GM21576 (cell line): Measurements from ENCODE around the gene MEAK7.

ENCODE experiments used
- ATAC-seq: cut with Tn5 transposase; IDR thresholded peaks from one replicate; pipeline ENCODE4 v1.9.1; 2021; ENCODE audit warnings: mild to moderate bottlenecking, moderate library complexity; ENCODE audit not compliant: unreplicated experiment

MEAK7 gene

DNA sequence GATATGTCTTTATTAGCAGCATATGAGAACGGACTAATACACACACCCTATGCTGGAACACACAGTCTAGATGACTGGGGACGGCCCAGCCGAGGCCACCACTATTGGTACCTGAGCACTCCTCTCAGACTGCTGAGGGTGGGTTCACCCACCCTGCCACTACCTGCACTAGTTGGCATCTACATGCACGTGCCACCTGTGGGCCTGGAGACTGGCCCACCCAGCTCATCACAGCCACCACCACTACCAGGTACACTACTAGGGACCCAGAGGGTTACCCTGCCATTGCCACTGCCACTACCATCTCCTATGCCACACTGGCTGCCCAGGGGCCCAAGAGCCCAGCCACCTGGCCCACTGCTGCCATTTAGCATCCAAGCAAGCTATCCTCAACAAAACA lies 32.5 kb downstream of the MEAK7 start:
- ATAC-seq, result no peak

DNA sequence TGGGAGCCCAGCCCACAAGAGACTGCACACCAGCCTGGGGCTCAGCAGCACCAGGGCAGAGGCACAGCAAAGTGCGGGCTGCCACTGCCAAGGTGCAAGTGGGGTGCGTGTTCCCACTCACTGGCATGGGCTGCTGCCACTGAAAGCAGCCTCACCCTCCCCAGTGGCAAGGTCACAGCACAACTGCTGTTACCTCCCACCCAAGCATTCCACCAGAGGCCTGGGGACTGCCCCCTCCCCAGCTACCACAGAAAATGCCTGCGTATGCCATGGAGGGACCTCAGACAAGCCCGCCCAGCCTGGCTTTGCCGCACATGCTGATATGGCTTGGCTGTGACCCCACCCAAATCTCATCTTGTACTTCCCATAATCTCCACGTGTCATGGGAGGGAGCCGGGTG lies 33.1 kb downstream of the MEAK7 start:
- no peak for ATAC-seq

DNA sequence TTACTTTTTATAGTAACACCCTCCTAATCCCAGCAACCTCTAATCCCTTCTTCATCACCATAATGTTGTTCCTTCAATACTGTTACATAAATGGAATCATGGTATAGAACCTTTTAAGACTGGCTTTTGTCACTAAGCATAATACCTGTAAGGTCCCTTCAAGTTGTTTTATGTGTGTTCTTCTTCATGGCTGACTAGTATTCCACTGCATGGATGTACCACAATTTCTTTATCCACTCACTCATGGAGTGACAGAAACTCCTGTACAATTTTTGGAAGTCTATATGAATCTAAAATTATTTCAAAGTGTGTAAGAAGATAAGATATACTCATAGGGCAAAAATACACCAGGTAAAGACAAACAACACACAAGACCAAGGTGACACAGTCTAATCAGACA lies 36.8 kb downstream of the MEAK7 start:
- no peak for ATAC-seq

DNA sequence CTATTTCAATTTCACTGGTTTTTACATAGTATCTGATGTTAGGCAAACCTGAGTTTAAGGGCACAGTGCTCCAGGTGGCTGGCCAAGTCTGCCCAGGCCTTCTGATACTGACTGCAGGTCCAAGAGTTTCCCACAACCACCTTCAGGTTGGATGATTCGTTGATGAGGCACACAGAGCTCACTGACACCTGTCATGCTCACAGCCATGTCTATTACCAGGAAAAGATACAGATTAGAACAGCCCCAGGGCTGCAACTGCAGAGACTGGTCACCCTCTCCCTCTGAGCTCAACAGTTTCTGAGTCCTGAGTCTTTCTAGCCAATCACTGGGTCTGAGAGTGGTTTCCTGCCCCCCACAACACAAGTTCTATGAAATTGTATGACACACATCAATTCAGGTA lies 37.2 kb downstream of the MEAK7 start:
- no peak for ATAC-seq

DNA sequence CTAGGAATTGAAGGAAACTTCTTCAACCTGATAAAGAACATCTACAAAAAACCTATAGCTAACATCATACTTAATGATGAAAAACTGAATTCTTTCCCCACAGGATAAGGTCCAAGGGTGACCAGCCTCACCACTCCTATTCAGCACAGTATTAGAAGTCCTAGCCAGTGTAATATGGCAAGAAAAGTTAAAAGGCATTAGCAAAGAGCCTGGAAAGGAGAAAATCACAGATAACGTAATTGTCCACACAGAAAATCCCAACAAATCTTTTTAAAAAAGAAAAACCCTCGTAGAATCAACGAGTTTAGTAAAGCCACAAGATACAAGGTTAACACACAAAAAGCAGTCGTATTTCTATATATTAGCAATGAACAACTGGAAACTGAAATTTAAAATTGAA lies 37.8 kb downstream of the MEAK7 start:
- ATAC-seq, result no peak

DNA sequence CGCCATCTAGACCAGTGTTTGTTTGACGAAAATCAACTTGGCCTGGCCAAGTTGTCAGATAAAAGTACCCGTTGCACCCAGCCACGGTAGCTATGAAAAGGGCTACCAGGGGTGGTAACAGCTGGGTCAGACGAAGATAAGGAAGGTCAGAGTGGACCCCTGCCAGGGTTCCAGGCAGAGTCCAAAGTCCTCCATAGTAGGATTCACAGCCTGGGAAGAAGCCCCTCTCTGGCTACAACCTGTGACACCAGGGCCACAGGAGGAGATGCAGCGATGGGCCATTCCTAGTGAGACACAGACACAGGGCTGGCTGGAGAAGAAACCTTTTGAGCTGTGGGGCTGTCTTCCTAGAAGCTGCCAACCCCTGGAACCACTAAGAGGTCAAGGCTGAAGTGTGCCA lies 39.3 kb downstream of the MEAK7 start:
- ATAC-seq, result no peak

DNA sequence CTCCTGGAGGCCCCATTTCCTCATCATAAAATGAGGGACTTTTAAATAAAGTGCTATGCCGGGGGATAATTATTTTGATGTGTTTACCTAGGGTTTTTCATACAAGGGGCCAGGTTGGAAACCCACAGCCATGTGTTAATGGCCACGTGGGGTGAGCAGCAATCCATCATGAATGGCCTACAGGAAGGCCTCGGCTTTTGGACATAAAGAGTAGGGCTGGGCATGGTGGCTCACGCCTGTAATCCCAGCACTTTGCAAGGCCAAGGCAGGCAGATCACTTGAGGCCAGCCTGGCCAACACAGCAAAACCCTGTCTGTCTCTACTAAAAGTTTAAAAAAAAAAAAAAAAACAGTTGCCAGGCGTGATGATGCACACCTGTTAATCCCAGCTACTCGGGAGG lies 40.3 kb downstream of the MEAK7 start:
- no peak for ATAC-seq

DNA sequence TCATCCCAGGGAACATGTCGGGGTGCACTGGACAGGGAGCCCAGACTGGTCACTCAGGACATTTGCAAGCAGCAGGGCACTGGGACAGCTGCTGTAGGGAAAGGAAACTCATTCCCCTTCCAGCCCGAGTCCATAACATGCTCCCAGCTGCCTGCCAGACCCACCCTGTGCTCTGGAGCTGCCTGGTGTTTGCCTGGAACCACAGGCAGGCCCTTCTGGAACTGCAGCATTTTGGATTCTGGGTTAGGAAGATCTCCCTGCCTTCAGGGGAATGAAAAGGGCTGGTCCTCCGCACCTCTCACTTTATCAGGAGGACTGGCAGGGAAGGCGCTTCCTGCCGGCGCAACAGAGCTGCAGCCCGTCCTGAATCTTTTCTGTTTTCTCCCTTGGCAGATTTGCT lies 41.2 kb downstream of the MEAK7 start:
- ATAC-seq, result no peak

DNA sequence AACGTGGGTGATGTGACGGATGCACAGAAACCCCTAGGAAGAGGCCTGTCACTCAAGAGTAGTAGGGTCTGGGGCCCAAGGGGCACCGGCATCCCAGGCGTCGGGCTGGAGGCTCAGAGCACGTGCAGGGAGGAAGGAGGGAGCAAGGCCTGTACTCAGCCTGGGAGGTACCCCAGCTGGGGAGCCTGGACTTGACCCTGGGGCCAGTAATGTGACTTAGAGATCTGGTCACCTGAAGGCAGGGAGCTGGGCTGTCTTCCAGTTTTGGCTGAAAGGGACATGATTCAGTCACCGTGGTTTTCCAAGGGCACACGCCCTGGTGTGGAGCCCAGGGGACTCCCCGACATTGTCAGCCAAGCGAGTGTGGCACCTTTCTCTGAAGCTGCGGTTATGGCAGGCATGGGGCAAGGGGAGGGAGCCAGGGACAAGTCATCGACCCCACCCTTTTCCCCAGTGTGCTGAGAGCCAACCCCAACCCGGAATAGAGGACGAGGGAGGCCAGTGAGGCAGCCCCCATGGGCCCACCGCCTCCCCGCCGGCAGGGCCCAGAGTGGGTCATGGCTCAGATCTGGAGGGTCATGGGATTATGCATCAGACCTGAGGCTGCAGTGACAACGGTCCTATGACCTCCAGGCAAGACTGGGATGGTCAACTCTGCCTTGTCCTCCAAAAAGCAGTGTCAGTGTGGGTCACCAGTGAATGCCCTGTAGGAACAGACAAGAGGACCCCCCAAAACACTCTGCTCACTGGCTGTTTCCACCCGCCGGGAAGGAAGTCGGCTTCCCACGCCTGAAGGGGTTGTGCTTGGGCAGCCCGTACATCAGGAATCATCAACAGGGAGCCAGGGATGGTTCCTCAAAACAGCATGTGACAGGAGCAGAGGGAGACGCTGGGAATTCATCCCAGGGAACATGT lies 41.9 kb downstream of the MEAK7 start:
- ATAC-seq, result no peak

DNA sequence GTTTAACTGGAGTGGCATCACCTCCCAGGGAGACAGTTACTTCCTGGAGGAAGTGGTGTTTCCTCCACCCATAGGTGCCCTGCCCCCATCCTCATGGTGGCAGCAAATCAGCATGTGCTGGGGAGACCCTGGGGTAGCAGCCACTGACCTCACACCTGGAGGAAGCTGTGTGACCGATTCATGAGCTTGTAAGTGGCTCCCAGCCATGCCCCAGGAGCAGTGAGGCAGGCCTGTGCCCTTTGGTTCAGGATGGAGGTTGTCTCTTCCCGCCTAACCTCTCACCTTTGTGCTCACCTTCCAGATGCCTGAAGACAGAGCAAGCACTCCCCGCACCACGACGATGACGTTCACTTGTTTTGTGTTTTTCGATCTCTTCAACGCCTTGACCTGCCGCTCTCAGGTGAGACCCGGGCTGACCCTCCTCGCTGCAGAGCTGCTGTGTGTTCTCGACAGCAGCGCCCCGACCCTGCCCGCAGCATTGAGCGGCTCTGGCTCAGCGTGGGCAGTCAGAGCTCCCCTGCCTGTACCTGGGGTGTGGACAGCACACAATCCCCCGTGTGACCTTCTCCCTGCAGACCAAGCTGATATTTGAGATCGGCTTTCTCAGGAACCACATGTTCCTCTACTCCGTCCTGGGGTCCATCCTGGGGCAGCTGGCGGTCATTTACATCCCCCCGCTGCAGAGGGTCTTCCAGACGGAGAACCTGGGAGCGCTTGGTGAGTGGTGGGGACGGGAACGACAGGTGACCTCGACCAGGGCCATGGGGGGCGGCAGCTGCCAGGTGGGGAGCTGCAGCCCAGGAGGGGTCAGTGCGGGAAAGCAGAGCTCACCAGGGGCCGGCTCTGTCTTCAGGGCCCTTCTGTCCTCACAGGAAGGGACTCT lies 42.8 kb downstream of the MEAK7 start:
- no peak for ATAC-seq

DNA sequence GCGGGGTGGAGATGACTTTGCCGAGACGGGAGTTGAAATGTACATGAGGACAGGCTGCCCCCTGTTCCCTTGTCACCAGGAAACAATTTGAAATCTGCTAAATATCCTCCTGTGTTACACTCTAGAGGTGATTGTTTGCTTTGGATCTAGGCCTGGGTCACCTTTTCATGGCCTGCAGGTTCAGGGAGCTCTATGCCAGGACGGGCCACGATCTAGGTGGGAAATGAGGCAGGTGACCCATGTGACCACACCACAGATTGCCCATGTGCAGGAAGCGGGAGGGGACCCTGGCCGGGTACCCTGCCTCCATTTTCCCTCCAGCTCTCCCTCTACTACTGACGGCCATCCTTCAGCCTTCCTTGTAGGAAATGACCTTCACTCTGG lies 43.4 kb downstream of the MEAK7 start:
- no peak for ATAC-seq

DNA sequence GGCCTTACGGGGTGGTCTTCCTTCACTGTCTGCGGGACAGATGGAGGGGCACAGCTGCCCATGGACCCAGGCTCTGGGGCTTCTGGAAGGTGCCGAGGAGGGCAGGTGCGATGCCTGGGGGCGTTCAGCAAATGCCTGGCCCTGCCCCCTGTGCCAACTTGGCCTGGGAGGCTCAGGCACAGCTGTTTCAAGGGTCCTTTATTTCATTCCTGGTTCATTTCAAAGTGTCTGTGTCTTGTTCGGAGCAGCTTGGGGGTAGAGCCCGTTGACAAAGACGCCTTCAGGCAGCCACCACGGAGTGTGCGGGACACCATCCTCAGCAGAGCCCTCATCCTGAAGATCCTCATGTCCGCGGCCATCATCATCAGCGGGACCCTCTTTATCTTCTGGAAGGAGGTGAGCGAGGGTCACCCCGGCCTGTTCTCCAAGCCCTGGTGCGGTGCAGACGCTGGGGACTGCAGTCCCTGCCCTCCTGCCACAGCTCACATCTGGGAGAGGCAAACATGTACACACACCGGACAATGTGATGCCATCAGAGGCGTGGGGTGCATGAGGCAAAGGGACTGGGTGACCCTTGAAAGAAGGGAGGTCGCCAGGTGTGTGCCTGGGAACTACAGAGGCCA lies 43.9 kb downstream of the MEAK7 start:
- ATAC-seq, result no peak

DNA sequence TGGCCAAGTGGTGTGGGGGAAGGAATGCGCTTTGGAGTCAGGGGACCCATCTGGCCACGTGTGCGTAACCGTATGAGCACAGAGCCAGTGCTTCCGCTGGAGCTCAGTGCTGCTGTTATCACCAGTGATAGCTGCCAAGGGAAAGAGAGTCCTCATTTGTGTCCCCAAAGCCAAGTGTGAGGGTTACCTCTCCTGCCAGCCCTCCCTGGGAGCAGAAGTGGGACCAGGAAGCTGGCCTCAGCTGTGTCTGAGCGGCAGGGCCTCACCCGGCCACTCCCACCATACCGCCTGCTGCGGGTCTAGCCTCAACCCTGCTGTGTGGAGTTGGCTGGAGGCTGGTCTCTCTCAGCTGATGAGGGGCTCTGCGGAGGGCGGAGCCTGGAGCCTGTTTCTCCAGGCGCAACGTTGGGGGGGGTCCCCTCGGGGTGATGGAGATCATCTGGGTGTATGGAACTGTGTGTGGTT lies 44.5 kb downstream of the MEAK7 start:
- no peak for ATAC-seq

DNA sequence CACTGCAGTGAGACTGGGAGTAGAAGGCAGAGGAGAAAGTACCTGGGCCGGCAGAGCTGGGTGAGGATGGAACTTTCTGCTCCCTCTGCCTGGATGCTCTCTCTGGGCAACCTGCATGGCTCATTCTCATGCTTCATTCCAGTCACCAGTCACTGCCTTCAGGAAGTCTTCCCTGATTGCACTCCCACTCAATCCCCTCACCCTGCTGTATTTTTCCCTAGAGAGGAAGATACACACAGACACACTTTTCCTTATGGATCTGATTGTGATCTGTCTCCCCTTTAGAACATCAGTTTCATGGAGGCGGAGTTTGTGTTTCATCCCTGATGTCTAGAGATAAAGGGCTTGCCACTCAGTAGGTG lies 44.9 kb downstream of the MEAK7 start:
- no peak for ATAC-seq

DNA sequence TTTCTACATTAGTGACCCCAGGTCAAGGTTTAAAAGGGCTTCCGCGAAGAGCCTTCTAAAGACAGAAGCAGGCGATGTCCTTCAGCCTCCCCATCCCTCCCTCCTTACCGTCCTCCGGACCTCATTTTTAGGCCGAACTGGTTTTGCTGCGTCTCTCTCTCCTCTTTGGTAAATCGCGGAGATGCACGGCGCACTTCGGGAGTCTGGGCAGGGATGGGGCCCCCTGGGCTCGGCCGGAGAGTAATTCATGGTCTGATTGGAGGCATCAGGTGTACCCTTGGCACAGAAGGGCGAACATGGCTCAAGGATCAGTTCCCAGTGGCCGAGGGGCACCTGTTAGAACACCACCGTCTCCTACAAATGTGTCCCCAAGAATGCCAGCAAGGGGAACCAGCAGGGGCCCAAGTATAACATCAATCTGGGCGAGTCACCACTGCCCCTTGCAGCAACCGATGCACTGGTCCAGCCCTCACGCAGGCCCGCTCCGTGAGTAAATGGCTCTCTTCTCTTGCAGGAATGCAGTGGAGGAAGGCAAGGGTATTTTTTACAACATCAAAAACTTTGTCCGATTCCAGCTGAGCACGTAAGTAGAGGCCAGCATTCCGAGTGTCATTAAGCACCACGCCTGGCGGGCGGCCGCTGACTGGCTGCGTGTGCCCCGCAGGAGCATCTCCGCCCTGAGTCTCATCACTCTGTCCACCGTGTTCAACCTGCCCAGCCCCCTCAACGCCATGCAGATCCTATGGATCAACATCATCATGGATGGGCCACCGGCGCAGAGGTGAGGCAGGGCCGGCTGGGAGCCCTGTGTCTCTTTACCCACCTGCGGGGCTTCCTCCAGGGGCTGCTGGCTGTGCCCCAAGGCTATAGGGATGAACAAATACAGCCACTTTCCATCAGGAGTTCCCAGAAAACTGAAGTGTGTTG lies 45.6 kb downstream of the MEAK7 start:
- ATAC-seq, result no peak

DNA sequence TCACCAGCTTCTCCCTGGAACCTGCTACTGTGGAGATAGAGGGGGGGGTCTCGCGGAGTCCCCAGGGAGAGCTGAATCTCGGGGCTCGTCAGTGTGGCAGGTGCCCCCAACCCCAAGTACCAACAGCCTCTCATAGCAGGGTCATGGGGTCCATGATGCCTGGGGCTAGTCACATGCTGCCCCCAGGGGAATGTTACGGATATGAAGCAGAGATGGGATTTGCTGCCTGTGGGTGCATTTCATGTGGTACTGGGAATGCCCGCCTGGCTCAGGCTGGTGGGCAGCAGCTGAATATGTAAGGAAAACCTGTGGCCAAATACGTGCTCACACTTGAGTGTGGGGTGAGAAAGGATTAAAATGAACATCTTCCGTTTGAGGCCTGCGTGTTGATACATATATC lies 49.4 kb downstream of the MEAK7 start:
- no peak for ATAC-seq
